OCI-LY3 (cell line): ENCODE measurements around the gene TIMMDC1.
A peak's percentile ranks its signal among the peaks of the same experiment; 100 is the strongest.

ENCODE experiments used
- H2AFZ ChIP-seq: fragments of 200-600, 300-600 bp; shearing (Covaris generic); 2 replicates; pipeline ENCODE4 v1.6.0; 2014; ENCODE audit warnings: antibody characterized with exemption, low read depth, low read length
- H3K27ac ChIP-seq: fragments of 200-600, 300-600 bp; sonication (generic); 2 replicates; pipeline ENCODE4 v1.5.1; 2014; ENCODE audit warnings: mild to moderate bottlenecking, low read length, moderate library complexity, mixed read lengths
- H3K27me3 ChIP-seq: fragments of 200-600, 300-600 bp; sonication (generic); 2 replicates; pipeline ENCODE4 v1.6.1; 2014; ENCODE audit warnings: low read depth, low read length, mixed read lengths
- H3K36me3 ChIP-seq: fragments of 200-600, 300-600 bp; sonication (generic); replicated peaks from 2 replicates; pipeline ENCODE3; 2014; ENCODE audit warnings: low read depth, low read length, mixed read lengths
- H3K4me1 ChIP-seq: fragments of 300-600, 200-600 bp; sonication (generic); 2 replicates; pipeline ENCODE4 v1.6.1; 2014; ENCODE audit warnings: low read length, mixed read lengths
- H3K4me2 ChIP-seq: fragments of 200-600, 300-600 bp; sonication (generic); 2 replicates; pipeline ENCODE4 v1.6.1; 2014; ENCODE audit warnings: low read length, mixed read lengths
- H3K4me3 ChIP-seq: fragments of 300-600, 200-600 bp; sonication (generic); 2 replicates; pipeline ENCODE4 v1.5.1; 2014; ENCODE audit warnings: antibody characterized with exemption, mild to moderate bottlenecking, low read length, moderate library complexity
- H3K79me2 ChIP-seq: fragments of 300-600, 200-600 bp; shearing (Covaris generic); 2 replicates; pipeline ENCODE4 v1.6.1; 2014; ENCODE audit warnings: mild to moderate bottlenecking, low read length, mixed read lengths
- H3K9ac ChIP-seq: fragments of 300-600, 200-600 bp; shearing (Covaris generic); 2 replicates; pipeline ENCODE4 v1.6.0; 2014; ENCODE audit warnings: mild to moderate bottlenecking, low read length, moderate library complexity
- H3K9me3 ChIP-seq: fragments of 200-600, 300-600 bp; shearing (Covaris generic); 2 replicates; pipeline ENCODE4 v1.6.1; 2014; ENCODE audit warnings: low read length, mixed read lengths; ENCODE audit not compliant: insufficient read depth
- H4K20me1 ChIP-seq: fragments of 200-600, 300-600 bp; sonication (generic); 2 replicates; pipeline ENCODE4 v1.6.1; 2016; ENCODE audit warnings: low read length, mixed read lengths; ENCODE audit not compliant: insufficient read depth
- EZH2phosphoT487 ChIP-seq: fragments of 200-600 bp; shearing (Covaris generic); IDR thresholded peaks from 2 replicates; pipeline ENCODE4 v1.6.1; 2018; ENCODE audit warnings: antibody characterized with exemption, mixed run types, low read depth
- TF ChIP-seq, protein P1 (sequence below): fragments of 200-600, 300-600 bp; sonication (generic); IDR thresholded peaks from 2 replicates; pipeline ENCODE4 v1.5.1; 2014; ENCODE audit warnings: antibody characterized with exemption, low read length, low read depth

The TIMMDC1 gene

DNA sequence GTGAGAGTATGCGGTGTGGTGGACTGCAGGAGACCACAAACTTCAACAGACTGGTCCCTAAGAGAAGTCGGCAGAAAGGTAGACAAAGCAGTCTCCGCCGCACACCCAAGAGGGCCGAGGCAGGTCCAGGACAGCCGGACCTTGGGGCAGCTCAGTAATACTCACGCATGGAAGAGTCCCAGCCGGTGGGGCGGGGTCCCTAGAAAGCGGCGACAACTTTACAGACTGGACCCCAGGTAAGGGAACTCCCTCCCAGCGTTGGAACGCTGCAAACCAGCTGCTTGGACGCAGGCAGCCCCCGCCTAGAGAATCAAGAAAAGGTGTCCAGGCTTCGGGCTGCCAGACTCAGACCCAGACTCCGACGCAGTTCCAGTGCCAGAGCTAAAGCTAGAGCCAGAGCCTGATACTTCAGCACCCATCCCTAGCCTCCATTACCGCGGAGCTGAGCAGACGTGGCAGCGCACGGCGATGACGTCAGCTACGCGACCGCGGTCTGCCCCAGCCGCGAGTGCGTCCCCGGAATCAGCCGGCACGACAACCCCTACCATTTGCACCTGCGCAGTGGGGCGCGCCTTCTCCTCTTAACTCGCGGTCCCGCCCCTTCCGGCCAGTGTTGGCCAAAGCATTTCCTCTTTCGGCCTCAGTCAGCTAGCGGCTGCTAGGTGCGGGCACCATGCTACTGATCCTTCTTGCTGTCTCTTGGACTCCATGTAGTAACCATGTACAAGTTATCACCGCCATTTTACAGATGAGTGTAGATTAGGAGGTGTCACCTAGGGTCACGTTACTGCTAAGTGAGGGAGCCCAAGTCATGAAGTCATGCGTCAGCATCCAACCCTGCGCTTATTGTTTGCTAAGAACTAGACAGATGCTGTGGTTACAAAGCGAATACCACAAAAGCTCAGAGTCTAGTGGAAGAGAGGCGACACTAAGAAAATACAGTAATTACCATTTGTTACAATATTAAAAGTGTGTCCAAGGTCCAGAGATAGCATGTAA is 34.9 kb upstream of the TIMMDC1 start, which contains the start of gene TMEM39A:
Gene TMEM39A, minus strand, starts transcription at position 445 of the 999 bp plus-strand sequence. CDS start 1,541 bp downstream, outside the sequence.
- Histone ChIP-seq H3K4me3 (peak within 1 kb of the TSS; percentile 92), H3K4me1 (peaks cover 20% of the 10 kb centered on the region), H3K4me2 (peak within 1 kb of the TSS; percentile 91), H3K9ac (peak within 1 kb of the TSS; percentile 88), H3K9me3 (no peaks in the 10 kb centered on the region), H4K20me1 (peaks cover 5% of the 10 kb centered on the region; the same call in 1 of the 2 replicates), H3K27me3 (no peaks in the 10 kb centered on the region), H3K27ac (peak within 1 kb of the TSS; percentile 80), H3K36me3 (peaks cover 32% of the 10 kb centered on the region), H2AFZ (peak within 1 kb of the TSS; percentile 55), H3K79me2 (peaks cover 43% of the 10 kb centered on the region)
- no peak for TF ChIP-seq EZH2phosphoT487
- TF ChIP-seq, protein P1, sequence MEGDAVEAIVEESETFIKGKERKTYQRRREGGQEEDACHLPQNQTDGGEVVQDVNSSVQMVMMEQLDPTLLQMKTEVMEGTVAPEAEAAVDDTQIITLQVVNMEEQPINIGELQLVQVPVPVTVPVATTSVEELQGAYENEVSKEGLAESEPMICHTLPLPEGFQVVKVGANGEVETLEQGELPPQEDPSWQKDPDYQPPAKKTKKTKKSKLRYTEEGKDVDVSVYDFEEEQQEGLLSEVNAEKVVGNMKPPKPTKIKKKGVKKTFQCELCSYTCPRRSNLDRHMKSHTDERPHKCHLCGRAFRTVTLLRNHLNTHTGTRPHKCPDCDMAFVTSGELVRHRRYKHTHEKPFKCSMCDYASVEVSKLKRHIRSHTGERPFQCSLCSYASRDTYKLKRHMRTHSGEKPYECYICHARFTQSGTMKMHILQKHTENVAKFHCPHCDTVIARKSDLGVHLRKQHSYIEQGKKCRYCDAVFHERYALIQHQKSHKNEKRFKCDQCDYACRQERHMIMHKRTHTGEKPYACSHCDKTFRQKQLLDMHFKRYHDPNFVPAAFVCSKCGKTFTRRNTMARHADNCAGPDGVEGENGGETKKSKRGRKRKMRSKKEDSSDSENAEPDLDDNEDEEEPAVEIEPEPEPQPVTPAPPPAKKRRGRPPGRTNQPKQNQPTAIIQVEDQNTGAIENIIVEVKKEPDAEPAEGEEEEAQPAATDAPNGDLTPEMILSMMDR = no peak

DNA sequence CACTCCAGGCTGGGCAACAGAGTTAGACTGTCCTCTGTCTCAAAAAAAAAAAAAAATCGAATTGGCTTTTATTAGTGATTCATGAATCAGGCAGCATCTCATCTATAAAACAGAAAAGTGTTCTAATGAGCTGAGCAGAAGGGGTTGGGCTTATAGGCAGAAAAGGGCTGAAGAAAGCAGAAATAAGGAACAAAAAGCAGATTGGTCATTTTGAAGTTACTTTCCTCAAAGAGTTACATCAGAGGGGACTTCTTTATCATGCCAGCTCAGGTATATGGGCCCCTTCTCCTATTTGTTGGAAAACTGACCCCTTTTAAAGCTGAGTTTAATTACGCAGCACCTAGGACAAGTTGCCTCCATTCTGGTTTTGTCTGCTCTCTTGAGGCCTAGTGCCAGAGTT is 30.3 kb upstream of the TIMMDC1 start:
- H4K20me1 ChIP-seq = no peaks in the 10 kb centered on the region
- no peaks in the 10 kb centered on the region for H3K9me3 ChIP-seq
- H3K27ac ChIP-seq = peak overlapping the region; percentile 59
- peak overlapping the region; percentile 98 for H2AFZ ChIP-seq
- H3K4me1 ChIP-seq = peaks cover 21% of the 10 kb centered on the region
- H3K9ac ChIP-seq = peak overlapping the region; percentile 85; the same call in 1 of the 2 replicates
- no peaks in the 10 kb centered on the region for H3K27me3 ChIP-seq
- no peaks in the 10 kb centered on the region for H3K36me3 ChIP-seq
- peak overlapping the region; percentile 83 for H3K4me3 ChIP-seq
- TF ChIP-seq EZH2phosphoT487 = no peak
- TF ChIP-seq, protein P1 = no peak
- H3K4me2 ChIP-seq = peak overlapping the region; percentile 94
- peaks cover 16% of the 10 kb centered on the region for H3K79me2 ChIP-seq

DNA sequence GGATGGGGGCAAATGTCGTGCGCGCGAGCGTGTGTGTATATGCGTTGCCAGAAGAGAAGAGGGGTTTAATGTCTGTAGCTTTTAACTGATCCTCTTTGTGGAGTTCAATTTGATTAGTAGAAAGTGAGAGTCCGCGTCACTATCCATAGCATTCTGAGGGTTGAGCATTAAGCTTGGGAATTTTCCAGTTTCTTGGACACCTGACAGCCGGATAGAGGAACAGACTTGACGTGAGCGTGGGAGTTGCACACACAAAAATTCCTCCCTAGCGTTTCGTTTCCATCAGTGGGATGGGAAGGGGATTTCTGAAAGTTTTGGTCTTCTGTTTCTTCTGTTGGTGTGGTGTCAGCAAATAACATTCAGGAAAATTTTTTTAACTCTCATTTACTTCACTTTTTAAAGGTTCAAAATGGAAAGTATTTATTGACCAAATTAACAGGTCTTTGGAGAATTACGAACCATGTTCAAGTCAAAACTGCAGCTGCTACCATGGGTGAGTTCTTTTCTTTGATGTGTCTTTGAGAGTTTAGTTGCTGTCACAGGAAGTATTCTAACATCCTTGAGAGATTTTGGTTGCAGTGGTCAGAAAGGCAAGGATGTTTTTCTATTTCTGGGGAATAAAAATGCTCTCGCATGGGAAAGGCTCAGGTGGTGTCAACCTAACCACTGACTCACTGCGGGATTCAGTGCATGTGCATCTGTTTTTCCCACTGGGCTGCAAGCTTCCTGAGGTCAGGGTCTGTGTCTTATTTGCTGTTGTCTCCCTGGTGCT is 28.7 kb upstream of the TIMMDC1 start:
- H3K4me3 ChIP-seq = peak overlapping the region; percentile 83
- H3K9me3 ChIP-seq = no peaks in the 10 kb centered on the region
- no peaks in the 10 kb centered on the region for H3K36me3 ChIP-seq
- TF ChIP-seq, protein P1 = no peak
- TF ChIP-seq EZH2phosphoT487 = no peak
- no peaks in the 10 kb centered on the region for H3K27me3 ChIP-seq
- H3K79me2 ChIP-seq = peaks cover 12% of the 10 kb centered on the region
- peak overlapping the region; percentile 94 for H3K4me2 ChIP-seq
- H3K4me1 ChIP-seq = peaks cover 16% of the 10 kb centered on the region
- H3K9ac ChIP-seq = peak overlapping the region; percentile 85
- H4K20me1 ChIP-seq = no peaks in the 10 kb centered on the region
- peak overlapping the region; percentile 59; the same call in 1 of the 2 replicates for H3K27ac ChIP-seq
- peak overlapping the region; percentile 98 for H2AFZ ChIP-seq
